CD8-positive, alpha-beta memory T cell (primary cell): ENCODE data around the gene SNORC. TPM values are rescaled to one million over a fixed set of nuclear protein-coding genes. Genes with fewer than 3 reads are reported as not detected.
A peak's percentile ranks its signal among the peaks of the same experiment; 100 is the strongest.

Experiments used
- CTCF ChIA-PET: fragments of 350-600 bp; sonication (Branson Sonifier 250); formaldehyde crosslinking; loops from one replicate; lab custom pipeline; 2021; ENCODE audit warnings: antibody characterized with exemption; lab: Charles Lee
- POLR2A ChIA-PET: fragments of 350-600 bp; sonication (Branson Sonifier 250); formaldehyde crosslinking; loops from one replicate; lab custom pipeline; 2021; ENCODE audit warnings: antibody characterized with exemption; lab: Charles Lee
- DNase-seq, 5 donors: peaks; one replicate each; pipeline versions ENCODE4 v3.0.0 to v3.0.0-alpha.2; 2020 to 2022; ENCODE audit warnings: mixed read lengths in 1 of 5
- H3K27ac ChIP-seq: one replicate; pipeline ENCODE4 v1.7.0; 2013; ENCODE audit warnings: low read depth, mild to moderate bottlenecking, low read length, moderate library complexity
- H3K27me3 ChIP-seq: 2 replicates; pipeline ENCODE4 v1.7.0; 2013; ENCODE audit warnings: low read length, mild to moderate bottlenecking; ENCODE audit not compliant: insufficient read depth, poor library complexity, severe bottlenecking
- H3K36me3 ChIP-seq: 2 replicates; pipeline ENCODE4 v1.7.0; 2013; ENCODE audit warnings: mild to moderate bottlenecking, low read length, moderate library complexity; ENCODE audit not compliant: insufficient read depth
- H3K4me1 ChIP-seq: 2 replicates; pipeline ENCODE4 v1.7.0; 2013; ENCODE audit warnings: mild to moderate bottlenecking, low read length, moderate library complexity; ENCODE audit not compliant: insufficient read depth
- H3K4me3 ChIP-seq: 2 replicates; pipeline ENCODE4 v1.7.0; 2013; ENCODE audit warnings: mild to moderate bottlenecking, low read length
- H3K9me3 ChIP-seq: 2 replicates; pipeline ENCODE4 v1.7.0; 2013; ENCODE audit warnings: mild to moderate bottlenecking, low read length
- H3K27ac Mint-ChIP-seq, 8 donors: one replicate each; pipeline ENCODE4 v1.8.0; 2020 to 2021; ENCODE audit warnings: mixed read lengths in 8 of 8, mild to moderate bottlenecking in 6 of 8, inconsistent platforms in 3 of 8, moderate library complexity in 3 of 8
- H3K27me3 Mint-ChIP-seq, 2 donors: one replicate each; pipeline ENCODE4 v1.8.0; 2020 to 2021; ENCODE audit warnings: mixed read lengths in 2 of 2, mild to moderate bottlenecking in 1 of 2, moderate library complexity in 1 of 2
- H3K36me3 Mint-ChIP-seq, 3 donors: one replicate each; pipeline ENCODE4 v1.8.0; 2020 to 2021; ENCODE audit warnings: mixed read lengths in 3 of 3, inconsistent platforms in 1 of 3, mild to moderate bottlenecking in 1 of 3
- H3K4me1 Mint-ChIP-seq, 3 donors: one replicate each; pipeline ENCODE4 v1.8.0; 2020 to 2021; ENCODE audit warnings: mixed read lengths in 3 of 3, inconsistent platforms in 1 of 3, mild to moderate bottlenecking in 1 of 3
- H3K4me3 Mint-ChIP-seq, 7 donors: one replicate each; pipeline ENCODE4 v1.8.0; 2020 to 2021; ENCODE audit warnings: mixed read lengths in 7 of 7, mild to moderate bottlenecking in 6 of 7, moderate library complexity in 4 of 7, inconsistent platforms in 2 of 7
- H3K9me3 Mint-ChIP-seq, 5 donors: one replicate each; pipeline ENCODE4 v1.8.0; 2020 to 2022; ENCODE audit warnings: mixed read lengths in 5 of 5, mild to moderate bottlenecking in 3 of 5, moderate library complexity in 2 of 5, inconsistent platforms in 1 of 5
- polyA plus RNA-seq: library from polyadenylated mRNA; unstranded; fragments of 300-500 nt; fragmentation: Illumina TruSeq; gene quantifications from one replicate; pipeline ENCODE4 v1.2.3, GENCODE V29; 2021
- total RNA-seq, 2 experiments: library from RNA; stranded (reverse); gene quantifications; one replicate each; pipeline ENCODE4 v1.2.3, GENCODE V29; 2021

Gene SNORC
- total RNA-seq (1 to 10 TPM; 1.5 to 2.5 TPM), polyA plus RNA-seq (not detected)

GRCh38 chr2:232870018-232870765, at the start of gene SNORC:
SNORC (plus strand) TSS chr2:232870264; CDS start chr2:232870342, 78 bp downstream.
- H3K27ac Mint-ChIP-seq: peak within 1 kb of the TSS in 3 of 8 donors; percentile 14 to 74 (median 17)
- DNase-seq: no peak
- CTCF ChIA-PET: interaction anchor here (0.7 to 1.2 kb wide), 2 partner anchors 11 to 381 kb away, joined by 3 read pairs; no protein-coding TSS in a partner anchor

GRCh38 chr2:232829988-232830387, 40.1 kb upstream of the SNORC start:
- DNase-seq: no peak
- Histone ChIP-seq H3K27me3 (no peaks in the 10 kb centered on the region), H3K27ac (no peak overlapping the region), H3K9me3 (no peaks in the 10 kb centered on the region), H3K36me3 (peaks cover 20% of the 10 kb centered on the region), H3K4me3 (no peak overlapping the region), H3K4me1 (no peaks in the 10 kb centered on the region)
- Mint-ChIP-seq H3K27ac (peak overlapping the region in 2 of 8 donors; percentile 37 to 75), H3K36me3 (peaks cover 13 to 80% (median 43%) of the 10 kb centered on the region in 3 donors), H3K9me3 (no peaks in the 10 kb centered on the region), H3K4me1 (peaks cover 11 to 16% (median 12%) of the 10 kb centered on the region in 3 donors), H3K27me3 (no peaks in the 10 kb centered on the region), H3K4me3 (no peak overlapping the region)
- POLR2A ChIA-PET: interaction anchor here (0.6 kb wide), 1 partner anchor 67 kb away, joined by 3 read pairs; no protein-coding TSS in a partner anchor
- CTCF ChIA-PET: no interaction called here

More at GRCh38 chr2:232870018-232870765, at the start of gene SNORC:
- no peaks in the 10 kb centered on the region for H3K36me3 ChIP-seq
- POLR2A ChIA-PET: interaction anchor here (0.6 kb wide), 1 partner anchor 637 kb away, joined by 3 read pairs; no protein-coding TSS in a partner anchor
- H3K27ac ChIP-seq: no peak within 1 kb of the TSS
- H3K36me3 Mint-ChIP-seq: no peaks in the 10 kb centered on the region
- H3K27me3 ChIP-seq: peaks cover 2% of the 10 kb centered on the region
- H3K4me3 ChIP-seq: no peak within 1 kb of the TSS
- peaks cover 9% of the 10 kb centered on the region in 2 donors for H3K27me3 Mint-ChIP-seq
- H3K4me3 Mint-ChIP-seq: no peak within 1 kb of the TSS
- H3K9me3 ChIP-seq: no peaks in the 10 kb centered on the region
- no peaks in the 10 kb centered on the region for H3K9me3 Mint-ChIP-seq
- no peaks in the 10 kb centered on the region for H3K4me1 ChIP-seq
- H3K4me1 Mint-ChIP-seq: peaks cover 0 to 3% (median 2%) of the 10 kb centered on the region in 3 donors

- no peaks in the 10 kb centered on the region for H3K4me1 ChIP-seq
- H3K27ac Mint-ChIP-seq: peak overlapping the region in 2 of 8 donors; percentile 8 to 85
- peaks cover 0 to 76% (median 35%) of the 10 kb centered on the region in 3 donors for H3K36me3 Mint-ChIP-seq
- no peak for DNase-seq
- H3K27me3 ChIP-seq: no peaks in the 10 kb centered on the region
- ChIA-PET CTCF (no interaction called here), POLR2A (no interaction called here)
- H3K4me3 ChIP-seq: no peak overlapping the region
- H3K4me1 Mint-ChIP-seq: peaks cover 12 to 19% (median 15%) of the 10 kb centered on the region in 3 donors
- no peak overlapping the region for H3K27ac ChIP-seq
- H3K4me3 Mint-ChIP-seq: no peak overlapping the region
- no peaks in the 10 kb centered on the region for H3K9me3 ChIP-seq
- peaks cover 21% of the 10 kb centered on the region for H3K36me3 ChIP-seq
- no peaks in the 10 kb centered on the region for H3K9me3 Mint-ChIP-seq
- H3K27me3 Mint-ChIP-seq: no peaks in the 10 kb centered on the region
Measured at GRCh38 chr2:232831496-232831895, 38.6 kb upstream of the SNORC start.

GRCh38 chr2:232833830-232834229, 36.2 kb upstream of the SNORC start:
- H3K36me3 Mint-ChIP-seq: peaks cover 0 to 80% (median 37%) of the 10 kb centered on the region in 3 donors
- ChIA-PET CTCF (no interaction called here), POLR2A (no interaction called here)
- Histone ChIP-seq H3K4me3 (no peak overlapping the region), H3K9me3 (no peaks in the 10 kb centered on the region), H3K27ac (no peak overlapping the region), H3K36me3 (peaks cover 28% of the 10 kb centered on the region), H3K27me3 (no peaks in the 10 kb centered on the region), H3K4me1 (peaks cover 13% of the 10 kb centered on the region)
- H3K27ac Mint-ChIP-seq: peak overlapping the region in 6 of 8 donors; percentile 3 to 86 (median 48)
- H3K9me3 Mint-ChIP-seq: no peaks in the 10 kb centered on the region
- H3K27me3 Mint-ChIP-seq: no peaks in the 10 kb centered on the region
- H3K4me3 Mint-ChIP-seq: no peak overlapping the region
- peaks cover 27 to 34% (median 32%) of the 10 kb centered on the region in 3 donors for H3K4me1 Mint-ChIP-seq
- DNase-seq: no peak

- no peak for DNase-seq
- H3K36me3 ChIP-seq: peaks cover 38% of the 10 kb centered on the region
- CTCF ChIA-PET: interaction anchor here (1.0 kb wide), 1 partner anchor 11 kb away, joined by 3 read pairs; no protein-coding TSS in a partner anchor
- Mint-ChIP-seq H3K27me3 (peaks cover 0 to 1% of the 10 kb centered on the region in 2 donors), H3K4me3 (no peak overlapping the region), H3K9me3 (no peaks in the 10 kb centered on the region), H3K4me1 (peaks cover 38 to 48% (median 45%) of the 10 kb centered on the region in 3 donors), H3K27ac (peak overlapping the region in 1 of 8 donors; percentile 21), H3K36me3 (peaks cover 0 to 80% (median 41%) of the 10 kb centered on the region in 3 donors)
- no peaks in the 10 kb centered on the region for H3K27me3 ChIP-seq
- H3K9me3 ChIP-seq: no peaks in the 10 kb centered on the region
- no peak overlapping the region for H3K4me3 ChIP-seq
- H3K27ac ChIP-seq: no peak overlapping the region
- POLR2A ChIA-PET: no interaction called here
- H3K4me1 ChIP-seq: peaks cover 19% of the 10 kb centered on the region
Measured at GRCh38 chr2:232835687-232836208, 34.3 kb upstream of the SNORC start.

GRCh38 chr2:232836934-232837333, 33.1 kb upstream of the SNORC start:
- peaks cover 38 to 51% (median 45%) of the 10 kb centered on the region in 3 donors for H3K4me1 Mint-ChIP-seq
- H3K9me3 Mint-ChIP-seq: no peaks in the 10 kb centered on the region
- DNase-seq: no peak
- H3K36me3 ChIP-seq: peaks cover 39% of the 10 kb centered on the region
- H3K27me3 Mint-ChIP-seq: peaks cover 0 to 1% of the 10 kb centered on the region in 2 donors
- peak overlapping the region; percentile 41 to 93 (median 78) for H3K27ac Mint-ChIP-seq
- H3K27ac ChIP-seq: no peak overlapping the region
- peaks cover 19% of the 10 kb centered on the region for H3K4me1 ChIP-seq
- peak overlapping the region in 3 of 7 donors; percentile 17 to 39 (median 38) for H3K4me3 Mint-ChIP-seq
- H3K9me3 ChIP-seq: no peaks in the 10 kb centered on the region
- H3K36me3 Mint-ChIP-seq: peaks cover 0 to 78% (median 41%) of the 10 kb centered on the region in 3 donors
- no peak overlapping the region for H3K4me3 ChIP-seq
- H3K27me3 ChIP-seq: no peaks in the 10 kb centered on the region
- ChIA-PET POLR2A (no interaction called here), CTCF (no interaction called here)

- no peaks in the 10 kb centered on the region for H3K27me3 ChIP-seq
- Mint-ChIP-seq H3K9me3 (no peaks in the 10 kb centered on the region), H3K4me3 (peak overlapping the region in 6 of 7 donors; percentile 30 to 73 (median 66)), H3K27ac (peak overlapping the region; percentile 38 to 95 (median 82)), H3K4me1 (peaks cover 36 to 57% (median 45%) of the 10 kb centered on the region in 3 donors), H3K36me3 (peaks cover 0 to 79% (median 40%) of the 10 kb centered on the region in 3 donors), H3K27me3 (peaks cover 0 to 1% of the 10 kb centered on the region in 2 donors)
- no peaks in the 10 kb centered on the region for H3K9me3 ChIP-seq
- H3K36me3 ChIP-seq: peaks cover 36% of the 10 kb centered on the region
- DNase-seq: peak in 4 of 5 donors; percentile 24 to 69 (median 44)
- peak overlapping the region; percentile 14 for H3K4me3 ChIP-seq
- peak overlapping the region; percentile 33 for H3K27ac ChIP-seq
- ChIA-PET POLR2A (no interaction called here), CTCF (no interaction called here)
- H3K4me1 ChIP-seq: peaks cover 19% of the 10 kb centered on the region
Measured at GRCh38 chr2:232838406-232838874, 31.6 kb upstream of the SNORC start.
